Neural crest cell (in vitro differentiated cells): ENCODE measurements around the gene STIM2. TPM values are rescaled to one million over a fixed set of nuclear protein-coding genes. Genes with fewer than 3 reads are reported as not detected.

Experiments used
- DNase-seq: peaks from one replicate; pipeline ENCODE4 v3.0.0; 2021; ENCODE audit warnings: low read depth, mixed read lengths, low spot score
- H3K27ac Mint-ChIP-seq: one replicate; pipeline ENCODE4 v1.8.0; 2021; ENCODE audit warnings: mild to moderate bottlenecking, mixed read lengths; ENCODE audit not compliant: unreplicated experiment
- H3K27me3 Mint-ChIP-seq: 2 replicates; pipeline ENCODE4 v1.8.0; 2021; ENCODE audit warnings: low read depth, mild to moderate bottlenecking, mixed read lengths
- H3K36me3 Mint-ChIP-seq: 2 replicates; pipeline ENCODE4 v1.8.0; 2021; ENCODE audit warnings: low read depth, mild to moderate bottlenecking, mixed read lengths
- H3K4me1 Mint-ChIP-seq: 2 replicates; pipeline ENCODE4 v1.8.0; 2021; ENCODE audit warnings: mixed read lengths
- H3K4me3 Mint-ChIP-seq: one replicate; pipeline ENCODE4 v1.8.0; 2021; ENCODE audit warnings: mild to moderate bottlenecking, mixed read lengths
- H3K9me3 Mint-ChIP-seq: 2 replicates; pipeline ENCODE4 v1.8.0; 2021; ENCODE audit warnings: mixed read lengths
- total RNA-seq: library from RNA; stranded (reverse); gene quantifications from 2 replicates; pipeline ENCODE4 v1.2.1, GENCODE V29; 2021
- TF ChIP-seq, protein P1 (sequence below): fragments of 200-600 bp; sonication (generic); conservative IDR thresholded peaks from 2 replicates; pipeline ENCODE4 v1.5.0; 2021; ENCODE audit warnings: antibody characterized with exemption, mild to moderate bottlenecking

Gene STIM2
- total RNA-seq, 1 donor from 2014 or later: 30.5 TPM

DNA sequence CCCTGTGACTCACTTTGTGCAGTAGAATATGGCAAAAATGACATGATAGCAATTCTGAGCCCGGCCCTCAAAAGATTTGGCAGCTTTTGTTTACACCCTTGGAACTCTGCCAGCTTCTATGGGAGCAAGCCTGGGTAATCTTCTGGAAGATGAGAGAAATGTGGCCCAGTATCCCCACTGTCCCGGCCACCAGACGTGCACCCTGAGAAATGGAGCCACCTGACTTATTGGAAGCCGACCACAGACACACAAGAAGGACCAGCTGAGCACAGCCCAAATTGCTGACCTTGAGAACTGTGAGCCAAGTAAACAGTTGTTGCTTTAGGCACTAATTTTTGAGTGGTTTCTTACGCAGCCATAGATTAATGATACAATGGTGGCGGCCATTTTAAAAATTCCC, 197.0 kb downstream of the STIM2 start:
- H3K4me3 Mint-ChIP-seq: no peak overlapping the region
- TF ChIP-seq, protein P1, sequence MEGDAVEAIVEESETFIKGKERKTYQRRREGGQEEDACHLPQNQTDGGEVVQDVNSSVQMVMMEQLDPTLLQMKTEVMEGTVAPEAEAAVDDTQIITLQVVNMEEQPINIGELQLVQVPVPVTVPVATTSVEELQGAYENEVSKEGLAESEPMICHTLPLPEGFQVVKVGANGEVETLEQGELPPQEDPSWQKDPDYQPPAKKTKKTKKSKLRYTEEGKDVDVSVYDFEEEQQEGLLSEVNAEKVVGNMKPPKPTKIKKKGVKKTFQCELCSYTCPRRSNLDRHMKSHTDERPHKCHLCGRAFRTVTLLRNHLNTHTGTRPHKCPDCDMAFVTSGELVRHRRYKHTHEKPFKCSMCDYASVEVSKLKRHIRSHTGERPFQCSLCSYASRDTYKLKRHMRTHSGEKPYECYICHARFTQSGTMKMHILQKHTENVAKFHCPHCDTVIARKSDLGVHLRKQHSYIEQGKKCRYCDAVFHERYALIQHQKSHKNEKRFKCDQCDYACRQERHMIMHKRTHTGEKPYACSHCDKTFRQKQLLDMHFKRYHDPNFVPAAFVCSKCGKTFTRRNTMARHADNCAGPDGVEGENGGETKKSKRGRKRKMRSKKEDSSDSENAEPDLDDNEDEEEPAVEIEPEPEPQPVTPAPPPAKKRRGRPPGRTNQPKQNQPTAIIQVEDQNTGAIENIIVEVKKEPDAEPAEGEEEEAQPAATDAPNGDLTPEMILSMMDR: no peak
- H3K27ac Mint-ChIP-seq: no peak overlapping the region

GRCh38 chr4:27058819-27059406, 198.3 kb downstream of the STIM2 start:
- no peak for DNase-seq
- no peak overlapping the region for H3K27ac Mint-ChIP-seq
- H3K4me1 Mint-ChIP-seq: no peaks in the 10 kb centered on the region
- H3K9me3 Mint-ChIP-seq: no peaks in the 10 kb centered on the region
- TF ChIP-seq, protein P1: peak; percentile 30
- H3K36me3 Mint-ChIP-seq: no peaks in the 10 kb centered on the region
- H3K4me3 Mint-ChIP-seq: no peak overlapping the region
- no peaks in the 10 kb centered on the region for H3K27me3 Mint-ChIP-seq

More for the DNA sequence above, 197.0 kb downstream of the STIM2 start:
- no peaks in the 10 kb centered on the region for H3K4me1 Mint-ChIP-seq
- DNase-seq: no peak
- no peaks in the 10 kb centered on the region for H3K9me3 Mint-ChIP-seq
- no peaks in the 10 kb centered on the region for H3K36me3 Mint-ChIP-seq
- no peaks in the 10 kb centered on the region for H3K27me3 Mint-ChIP-seq

GRCh38 chr4:27059446-27059845, 198.8 kb downstream of the STIM2 start:
- Mint-ChIP-seq H3K27me3 (no peaks in the 10 kb centered on the region), H3K36me3 (no peaks in the 10 kb centered on the region), H3K9me3 (no peaks in the 10 kb centered on the region), H3K4me3 (no peak overlapping the region), H3K4me1 (no peaks in the 10 kb centered on the region), H3K27ac (no peak overlapping the region)
- DNase-seq: no peak
- TF ChIP-seq, protein P1: no peak

GRCh38 chr4:27062256-27062655, 201.6 kb downstream of the STIM2 start:
- no peaks in the 10 kb centered on the region for H3K27me3 Mint-ChIP-seq
- H3K36me3 Mint-ChIP-seq: no peaks in the 10 kb centered on the region
- DNase-seq: no peak

DNA sequence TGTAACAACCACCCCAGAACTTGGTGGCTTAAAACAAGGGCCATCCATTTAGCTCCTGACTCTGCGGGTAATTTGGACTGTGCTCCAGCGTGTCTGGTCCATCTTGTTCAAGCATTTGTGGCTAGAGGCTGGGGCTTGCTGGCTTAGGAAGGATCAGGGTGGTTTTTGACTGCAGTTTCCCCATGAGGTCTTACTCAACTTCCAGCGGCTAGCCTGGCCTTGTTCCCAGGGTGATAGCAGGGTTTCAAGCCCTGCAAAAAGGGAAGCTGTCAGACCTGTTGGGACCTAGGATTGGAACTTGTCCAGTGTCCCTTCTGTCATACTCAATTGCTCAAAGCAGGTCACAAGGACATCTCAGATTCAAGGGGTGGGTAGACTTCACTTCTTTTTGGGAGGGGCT, 205.9 kb downstream of the STIM2 start:
- Mint-ChIP-seq H3K9me3 (peaks cover 4% of the 10 kb centered on the region), H3K27me3 (no peaks in the 10 kb centered on the region), H3K36me3 (no peaks in the 10 kb centered on the region), H3K4me1 (no peaks in the 10 kb centered on the region), H3K27ac (no peak overlapping the region), H3K4me3 (no peak overlapping the region)
- DNase-seq: no peak
- TF ChIP-seq, protein P1: no peak

More at GRCh38 chr4:27062256-27062655, 201.6 kb downstream of the STIM2 start:
- H3K4me1 Mint-ChIP-seq: no peaks in the 10 kb centered on the region
- H3K9me3 Mint-ChIP-seq: no peaks in the 10 kb centered on the region
- no peak overlapping the region for H3K27ac Mint-ChIP-seq
- no peak overlapping the region for H3K4me3 Mint-ChIP-seq
- TF ChIP-seq, protein P1: no peak
